Chondrocyte (in vitro differentiated cells): ENCODE measurements around the gene TMEM145. TPM values are rescaled to one million over a fixed set of nuclear protein-coding genes. Genes with fewer than 3 reads are reported as not detected.

Source experiments
- DNase-seq: peaks from one replicate; pipeline ENCODE4 v3.0.0; 2021; ENCODE audit warnings: mixed read lengths, low spot score
- H3K27ac Mint-ChIP-seq: one replicate; pipeline ENCODE4 v1.8.0; 2021; ENCODE audit warnings: mild to moderate bottlenecking, moderate library complexity, mixed read lengths; ENCODE audit not compliant: unreplicated experiment
- H3K27me3 Mint-ChIP-seq: 2 replicates; pipeline ENCODE4 v1.8.0; 2021; ENCODE audit warnings: low read depth, mixed read lengths
- H3K36me3 Mint-ChIP-seq: 2 replicates; pipeline ENCODE4 v1.8.0; 2021; ENCODE audit warnings: low read depth, mixed read lengths
- H3K4me1 Mint-ChIP-seq: 2 replicates; pipeline ENCODE4 v1.8.0; 2021; ENCODE audit warnings: low read depth, mild to moderate bottlenecking, mixed read lengths
- H3K4me3 Mint-ChIP-seq: one replicate; pipeline ENCODE4 v1.8.0; 2021; ENCODE audit warnings: mild to moderate bottlenecking, moderate library complexity, mixed read lengths; ENCODE audit not compliant: unreplicated experiment
- H3K9me3 Mint-ChIP-seq: 2 replicates; pipeline ENCODE4 v1.8.0; 2021; ENCODE audit warnings: low read depth, mixed read lengths
- CTCF ChIP-seq: fragments of 200-600 bp; sonication (generic); IDR thresholded peaks from 2 replicates; pipeline ENCODE4 v1.5.0; 2021; ENCODE audit warnings: antibody characterized with exemption, mild to moderate bottlenecking, moderate library complexity
- total RNA-seq: library from RNA; stranded (reverse); gene quantifications from 3 replicates; pipeline ENCODE4 v1.2.1, GENCODE V29; 2021

TMEM145 gene
- total RNA-seq, 1 donor from 2014 or later: 0.32 TPM

- peak; percentile 95 for TF ChIP-seq CTCF
- Mint-ChIP-seq H3K36me3 (no peaks in the 10 kb centered on the region), H3K4me1 (peaks cover 31% of the 10 kb centered on the region), H3K27ac (peak overlapping the region; percentile 32), H3K9me3 (no peaks in the 10 kb centered on the region), H3K27me3 (peaks cover 23% of the 10 kb centered on the region), H3K4me3 (peak overlapping the region; percentile 78)
- DNase-seq: no peak
Observed at GRCh38 chr19:42324655-42325307, 11.7 kb downstream of the TMEM145 start.

GRCh38 chr19:42325308-42325895 lies 12.3 kb downstream of the TMEM145 start, which contains the start of gene MEGF8:
Gene MEGF8, plus strand, starts transcription at chr19:42325635. Its CDS starts 609 bp downstream, at chr19:42326244.
- no peak for TF ChIP-seq CTCF
- peaks cover 23% of the 10 kb centered on the region for H3K27me3 Mint-ChIP-seq
- peak within 1 kb of the TSS; percentile 32 for H3K27ac Mint-ChIP-seq
- H3K36me3 Mint-ChIP-seq: no peaks in the 10 kb centered on the region
- peak; percentile 99 for DNase-seq
- no peaks in the 10 kb centered on the region for H3K9me3 Mint-ChIP-seq
- H3K4me1 Mint-ChIP-seq: peaks cover 37% of the 10 kb centered on the region
- H3K4me3 Mint-ChIP-seq: peak within 1 kb of the TSS; percentile 78

GRCh38 chr19:42325896-42326771 lies 13.0 kb downstream of the TMEM145 start:
- Mint-ChIP-seq H3K4me3 (peak overlapping the region; percentile 78), H3K4me1 (peaks cover 40% of the 10 kb centered on the region), H3K9me3 (no peaks in the 10 kb centered on the region), H3K27me3 (peaks cover 20% of the 10 kb centered on the region), H3K36me3 (no peaks in the 10 kb centered on the region), H3K27ac (peak overlapping the region; percentile 4)
- TF ChIP-seq CTCF: peak; percentile 32
- no peak for DNase-seq

GRCh38 chr19:42326969-42327368 lies 13.9 kb downstream of the TMEM145 start:
- Mint-ChIP-seq H3K4me1 (peaks cover 40% of the 10 kb centered on the region), H3K4me3 (peak overlapping the region; percentile 78), H3K27ac (no peak overlapping the region), H3K9me3 (no peaks in the 10 kb centered on the region), H3K27me3 (peaks cover 20% of the 10 kb centered on the region), H3K36me3 (no peaks in the 10 kb centered on the region)
- DNase-seq: no peak
- no peak for TF ChIP-seq CTCF

GRCh38 chr19:42327381-42327780 lies 14.3 kb downstream of the TMEM145 start:
- no peak for DNase-seq
- H3K4me3 Mint-ChIP-seq: no peak overlapping the region
- H3K9me3 Mint-ChIP-seq: no peaks in the 10 kb centered on the region
- no peak for TF ChIP-seq CTCF
- H3K27ac Mint-ChIP-seq: no peak overlapping the region
- H3K36me3 Mint-ChIP-seq: no peaks in the 10 kb centered on the region
- H3K4me1 Mint-ChIP-seq: peaks cover 40% of the 10 kb centered on the region
- peaks cover 16% of the 10 kb centered on the region for H3K27me3 Mint-ChIP-seq
